Small intestine (tissue), 7 donors: ENCODE data around the gene TCAP. TPM values are rescaled to one million over a fixed set of nuclear protein-coding genes. Genes with fewer than 3 reads are reported as not detected.
A peak's percentile ranks its signal among the peaks of the same experiment; 100 is the strongest.

ENCODE experiments used
- DNase-seq, 2 donors: peaks; one replicate each; pipeline versions ENCODE4 v3.0.0 to v3.0.0-alpha.2; 2013
- FAIRE-seq: peaks from 2 replicates; lab custom pipeline; 2012; peaks lifted over from hg19 to GRCh38; lab: Jason Lieb, UNC
- H3K27ac ChIP-seq, 3 donors: one replicate each; pipeline ENCODE4 v1.5.1; 2013; ENCODE audit warnings: low read length in 2 of 3, mild to moderate bottlenecking in 2 of 3, control low read depth in 1 of 3, inconsistent platforms in 1 of 3, low read depth in 1 of 3, moderate library complexity in 1 of 3
- H3K27me3 ChIP-seq, 3 donors: one replicate each; pipeline ENCODE4 v1.6.1; 2013; ENCODE audit warnings: low read length in 3 of 3, inconsistent platforms in 1 of 3; ENCODE audit not compliant: control insufficient read depth in 3 of 3, insufficient read depth in 3 of 3
- H3K36me3 ChIP-seq, 3 donors: one replicate each; pipeline ENCODE4 v1.6.1; 2013; ENCODE audit warnings: low read length in 3 of 3, inconsistent platforms in 1 of 3, low read depth in 1 of 3, mild to moderate bottlenecking in 1 of 3, moderate library complexity in 1 of 3; ENCODE audit not compliant: control insufficient read depth in 3 of 3, insufficient read depth in 2 of 3
- H3K4me1 ChIP-seq, 3 donors: one replicate each; pipeline ENCODE4 v1.6.1; 2013; ENCODE audit warnings: low read length in 2 of 3, inconsistent platforms in 1 of 3, low read depth in 1 of 3, mild to moderate bottlenecking in 1 of 3, moderate library complexity in 1 of 3; ENCODE audit not compliant: control insufficient read depth in 3 of 3, insufficient read depth in 2 of 3
- H3K4me3 ChIP-seq, 3 donors: one replicate each; pipeline ENCODE4 v1.5.1; 2013; ENCODE audit warnings: low read length in 3 of 3, control low read depth in 1 of 3, inconsistent platforms in 1 of 3, low read depth in 1 of 3, mild to moderate bottlenecking in 1 of 3, moderate library complexity in 1 of 3
- H3K9me3 ChIP-seq, 2 donors: one replicate each; pipeline ENCODE4 v1.6.1; 2013; ENCODE audit warnings: low read depth in 1 of 2, low read length in 1 of 2; ENCODE audit not compliant: control insufficient read depth in 2 of 2, insufficient read depth in 1 of 2
- WGBS, 3 donors: extraction: QIAGEN DNeasy Blood & Tissue Kit; methylation state at CpG; one replicate each; pipeline ENCODE4 v1.1.7; 2013; 5-methylcytosine and 5-hydroxymethylcytosine counted together
- polyA plus RNA-seq, 4 donors: library from polyadenylated mRNA; stranded (reverse) in 3 of 4; unstranded in 1 of 4; fragments of 200-250 nt in 3 of 4; fragments of 120-200 nt in 1 of 4; gene quantifications; one replicate each; pipeline versions ENCODE4 v1.2.1 to v1.2.3, GENCODE V29; 2013
- donor health status: healthy with polysubstance abuse.
- donor health status: control.
- donor health status: control.
- donor health status: Bipolar disorder and iron deficiency.
- donor health status: healthy.

Gene TCAP
- polyA plus RNA-seq, 4 donors, result 0.85 to 27.6 (median 3.8) TPM

- H3K27ac ChIP-seq, result no peak overlapping the region
- no peak overlapping the region for H3K4me3 ChIP-seq
- FAIRE-seq (no peak), DNase-seq (no peak)
- peaks cover 15 to 52% (median 23%) of the 10 kb centered on the region in 3 donors for H3K36me3 ChIP-seq
- H3K4me1 ChIP-seq, result peaks cover 0 to 32% (median 10%) of the 10 kb centered on the region in 3 donors
- WGBS, 3 donors, result 33 to 59% (median 53%) methylated on average over 3 to 4 of the region's 4 CpGs
- peaks cover 0 to 4% of the 10 kb centered on the region in 2 donors for H3K9me3 ChIP-seq
- H3K27me3 ChIP-seq, result peaks cover 0 to 17% (median 2%) of the 10 kb centered on the region in 3 donors
These were observed 1.8 kb upstream of the TCAP start for GRCh38 chr17:39663340-39663687.

GRCh38 chr17:39663688-39664580, 1.2 kb upstream of the TCAP start:
- Histone ChIP-seq H3K27me3 (peaks cover 0 to 22% (median 3%) of the 10 kb centered on the region in 3 donors), H3K36me3 (peaks cover 15 to 46% (median 20%) of the 10 kb centered on the region in 3 donors), H3K4me1 (peaks cover 0 to 36% (median 10%) of the 10 kb centered on the region in 3 donors), H3K9me3 (peaks cover 0 to 4% of the 10 kb centered on the region in 2 donors), H3K4me3 (no peak overlapping the region), H3K27ac (no peak overlapping the region)
- peak; percentile 55 to 81 for DNase-seq
- no peak for FAIRE-seq
- 15 to 47% (median 28%) methylated on average over 16 to 17 of the region's 17 CpGs for WGBS, 3 donors

GRCh38 chr17:39665642-39666224, 584 bp downstream of the TCAP start:
- H3K4me1 ChIP-seq, result peaks cover 0 to 36% (median 10%) of the 10 kb centered on the region in 3 donors
- H3K36me3 ChIP-seq, result peaks cover 10 to 29% (median 10%) of the 10 kb centered on the region in 3 donors
- peaks cover 0 to 4% of the 10 kb centered on the region in 2 donors for H3K9me3 ChIP-seq
- no peak for FAIRE-seq
- WGBS, 3 donors, result 51 to 65% (median 61%) methylated on average over 15 to 17 of the region's 17 CpGs
- no peak overlapping the region for H3K4me3 ChIP-seq
- peaks cover 0 to 24% (median 3%) of the 10 kb centered on the region in 3 donors for H3K27me3 ChIP-seq
- DNase-seq, result no peak
- H3K27ac ChIP-seq, result no peak overlapping the region

GRCh38 chr17:39666231-39666600, 1.1 kb downstream of the TCAP start:
- peaks cover 5 to 24% (median 6%) of the 10 kb centered on the region in 3 donors for H3K36me3 ChIP-seq
- H3K27me3 ChIP-seq, result peaks cover 0 to 24% (median 3%) of the 10 kb centered on the region in 3 donors
- peak in 1 of 2 donors; percentile 31 for DNase-seq
- no peak for FAIRE-seq
- H3K9me3 ChIP-seq, result peaks cover 0 to 4% of the 10 kb centered on the region in 2 donors
- H3K4me3 ChIP-seq, result no peak overlapping the region
- WGBS, 3 donors, result 29 to 49% (median 44%) methylated on average over 2 of the region's 2 CpGs
- no peak overlapping the region for H3K27ac ChIP-seq
- H3K4me1 ChIP-seq, result peaks cover 0 to 36% (median 10%) of the 10 kb centered on the region in 3 donors

- Histone ChIP-seq H3K27ac (peak overlapping the region in 1 of 3 donors; percentile 17), H3K4me3 (no peak overlapping the region), H3K27me3 (peaks cover 0 to 24% (median 3%) of the 10 kb centered on the region in 3 donors), H3K9me3 (peaks cover 0 to 4% of the 10 kb centered on the region in 2 donors), H3K36me3 (peaks cover 5 to 19% (median 5%) of the 10 kb centered on the region in 3 donors), H3K4me1 (peaks cover 0 to 41% (median 12%) of the 10 kb centered on the region in 3 donors)
- FAIRE-seq, result no peak
- WGBS, 3 donors, result 52 to 63% (median 60%) methylated on average over 11 of the region's 11 CpGs
- peak; percentile 54 to 57 for DNase-seq
These were observed 1.6 kb downstream of the TCAP start for GRCh38 chr17:39666601-39667261.

GRCh38 chr17:39667262-39667944, 2.3 kb downstream of the TCAP start:
- Histone ChIP-seq H3K36me3 (peaks cover 0 to 14% (median under 1%) of the 10 kb centered on the region in 3 donors), H3K4me1 (peaks cover 0 to 48% (median 11%) of the 10 kb centered on the region in 3 donors), H3K4me3 (peak overlapping the region in 2 of 3 donors; percentile 19 to 47), H3K27ac (peak overlapping the region in 1 of 3 donors; percentile 17), H3K9me3 (peaks cover 0 to 4% of the 10 kb centered on the region in 2 donors), H3K27me3 (peaks cover 0 to 24% (median 3%) of the 10 kb centered on the region in 3 donors)
- 6 to 7% (median 7%) methylated on average over 24 to 49 of the region's 49 CpGs for WGBS, 3 donors
- DNase-seq, result peak in 1 of 2 donors; percentile 68
- no peak for FAIRE-seq

- Histone ChIP-seq H3K27ac (no peak within 1 kb of the TSS), H3K9me3 (peaks cover 0 to 4% of the 10 kb centered on the region in 2 donors), H3K4me3 (peak within 1 kb of the TSS; percentile 19 to 47 (median 30)), H3K27me3 (peaks cover 0 to 24% (median 3%) of the 10 kb centered on the region in 3 donors), H3K36me3 (peaks cover 0 to 11% (median 0%) of the 10 kb centered on the region in 3 donors), H3K4me1 (peaks cover 0 to 46% (median 9%) of the 10 kb centered on the region in 3 donors)
- FAIRE-seq, result no peak
- WGBS, 3 donors, result 2% methylated on average over 41 to 85 of the region's 85 CpGs
- peak; percentile 66 to 86 for DNase-seq
These were observed 3.1 kb downstream of the TCAP start, which contains the start of gene PNMT for GRCh38 chr17:39667945-39668924. PNMT (plus strand) TSS chr17:39668453; CDS start chr17:39668476, 23 bp downstream.
